AG04450 (cell line): Measurements from ENCODE around the gene ADAMTS15. TPM values are rescaled to one million over a fixed set of nuclear protein-coding genes. Genes with fewer than 3 reads are reported as not detected.

Experiments
- CTCF ChIA-PET: fragments of 300-600, 350-600 bp; formaldehyde crosslinking; extraction: SDS; loops from one replicate; lab custom pipeline; 2022; ENCODE audit warnings: antibody characterized with exemption, inconsistent platforms; lab: Charles Lee
- POLR2A ChIA-PET: fragments of 350-600 bp; formaldehyde crosslinking; extraction: SDS; loops from one replicate; lab custom pipeline; 2021; ENCODE audit warnings: antibody characterized with exemption, inconsistent platforms; lab: Yijun Ruan, JAX
- DNase-seq: peaks from one replicate; pipeline ENCODE4 v3.0.0-alpha.2; 2011; ENCODE audit warnings: low read depth, low spot score
- H3K27ac ChIP-seq: one replicate; pipeline ENCODE4 v1.5.1; 2012; ENCODE audit warnings: low read depth, low read length, control low read depth
- H3K27me3 ChIP-seq: one replicate; pipeline ENCODE4 v1.6.0; 2012; ENCODE audit warnings: low read length; ENCODE audit not compliant: control insufficient read depth, insufficient read depth
- H3K4me3 ChIP-seq: 2 replicates; pipeline ENCODE4 v1.5.1; 2011; ENCODE audit warnings: mild to moderate bottlenecking, low read depth, low read length, control low read depth
- H3K9me3 ChIP-seq: 2 replicates; pipeline ENCODE4 v1.5.1; 2012; ENCODE audit warnings: low read length; ENCODE audit not compliant: control insufficient read depth, insufficient read depth
- CTCF ChIP-seq: IDR thresholded peaks from 2 replicates; pipeline ENCODE4 v1.5.1; 2011; ENCODE audit warnings: low read depth, low read length, control low read depth, inconsistent platforms
- polyA plus RNA-seq: library from polyadenylated mRNA; depleted of rRNA; stranded (reverse); fragments of >200 nt; gene quantifications from 2 replicates; pipeline ENCODE4 v1.2.3, GENCODE V29; 2011

Gene ADAMTS15
- polyA plus RNA-seq, 1 experiment, result 5.8 TPM

GRCh38 chr11:130518164-130518680, 69.8 kb downstream of the ADAMTS15 start:
- no peak for DNase-seq
- Histone ChIP-seq H3K27ac (no peak overlapping the region), H3K27me3 (no peaks in the 10 kb centered on the region), H3K9me3 (no peaks in the 10 kb centered on the region), H3K4me3 (no peak overlapping the region)
- CTCF ChIA-PET, result no interaction called here
- POLR2A ChIA-PET, result interaction anchor here (0.6 kb wide), 1 partner anchor 263 kb away, joined by 3 read pairs; no protein-coding TSS in a partner anchor
- TF ChIP-seq CTCF, result no peak

DNA sequence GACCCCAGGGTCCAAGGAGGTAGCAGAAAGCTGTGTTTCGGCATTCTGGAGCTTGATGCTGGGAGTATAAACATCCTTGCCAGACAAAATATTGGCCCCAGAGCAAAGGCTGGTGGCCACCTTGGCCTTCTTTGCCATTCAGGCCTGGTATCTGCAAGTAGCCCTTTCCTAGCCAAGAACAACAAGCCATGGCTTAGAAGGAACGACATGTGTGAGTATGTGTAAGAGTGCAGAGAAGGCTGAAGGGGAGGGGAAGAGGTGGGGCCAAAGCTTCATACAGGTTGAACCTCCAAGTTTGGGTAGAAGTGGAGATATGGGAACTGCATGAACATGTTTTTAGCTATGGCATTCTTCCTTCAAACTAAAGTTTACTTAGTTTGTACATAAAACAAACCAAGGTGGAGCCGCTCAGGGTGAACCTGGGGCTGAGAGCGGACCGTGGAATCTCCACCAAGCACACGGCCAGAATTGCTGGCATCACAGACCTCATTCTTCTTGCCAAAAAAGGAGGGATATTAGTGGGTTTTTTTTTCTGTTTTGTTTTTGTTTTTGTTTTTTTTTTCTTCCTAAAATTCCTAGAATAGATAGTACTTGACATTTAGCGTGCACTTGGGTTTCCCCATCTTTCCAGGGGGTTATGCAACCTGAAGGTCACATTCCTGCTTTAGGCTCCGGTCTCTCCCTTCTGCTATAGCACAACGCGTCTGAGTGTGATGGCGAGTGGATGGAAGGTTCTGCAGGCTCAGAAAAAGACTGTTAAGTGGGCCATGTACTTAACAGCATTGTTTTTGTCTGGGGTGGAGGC, 70.9 kb downstream of the ADAMTS15 start:
- ChIA-PET CTCF (no interaction called here), POLR2A (no interaction called here)
- H3K27ac ChIP-seq, result no peak overlapping the region
- DNase-seq, result no peak
- H3K4me3 ChIP-seq, result no peak overlapping the region
- no peaks in the 10 kb centered on the region for H3K9me3 ChIP-seq
- TF ChIP-seq CTCF, result no peak
- no peaks in the 10 kb centered on the region for H3K27me3 ChIP-seq

GRCh38 chr11:130520271-130520671, 71.8 kb downstream of the ADAMTS15 start:
- ChIA-PET CTCF (interaction anchor here (0.6 kb wide), 1 partner anchor 377 kb away, joined by 3 read pairs; no protein-coding TSS in a partner anchor), POLR2A (no interaction called here)
- no peak for TF ChIP-seq CTCF
- H3K9me3 ChIP-seq, result no peaks in the 10 kb centered on the region
- H3K27me3 ChIP-seq, result no peaks in the 10 kb centered on the region
- no peak overlapping the region for H3K4me3 ChIP-seq
- DNase-seq, result no peak
- no peak overlapping the region for H3K27ac ChIP-seq

DNA sequence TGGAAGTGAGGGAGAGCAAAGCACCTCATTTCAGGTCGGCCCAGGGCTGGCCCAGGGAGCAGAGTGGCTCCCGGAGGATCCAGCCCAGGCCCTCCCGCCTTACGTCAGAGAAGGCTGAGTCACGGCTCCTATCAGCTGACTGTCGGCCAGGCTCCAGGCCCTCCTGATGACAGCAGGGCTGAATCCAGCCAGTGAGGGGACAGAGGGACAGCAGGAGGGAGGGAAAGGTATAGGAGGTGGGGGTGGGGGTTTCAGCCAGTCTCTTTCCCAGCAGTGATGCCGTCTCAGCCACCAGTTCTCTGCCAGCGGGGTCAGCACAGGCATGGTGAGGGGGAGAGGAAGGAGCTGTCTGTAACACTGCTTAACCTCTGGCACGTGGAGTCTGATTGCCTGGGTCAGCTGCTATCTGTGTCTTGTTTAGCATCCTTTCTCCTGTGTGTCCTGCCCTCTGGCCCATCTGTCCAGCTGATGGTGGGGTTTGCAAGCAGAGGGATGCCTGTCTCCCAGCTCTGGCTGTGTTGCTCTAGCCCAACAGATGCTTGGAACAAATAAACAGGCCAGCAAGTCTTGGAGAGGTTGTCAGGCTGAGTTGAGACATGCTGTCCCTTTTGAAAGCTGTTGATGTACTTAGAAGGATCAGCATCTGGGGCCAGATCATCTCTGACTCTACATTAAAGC, 74.0 kb downstream of the ADAMTS15 start:
- Histone ChIP-seq H3K27ac (peak overlapping the region; percentile 88), H3K4me3 (no peak overlapping the region), H3K9me3 (no peaks in the 10 kb centered on the region), H3K27me3 (no peaks in the 10 kb centered on the region)
- ChIA-PET POLR2A (interaction anchor here (0.6 to 1.3 kb wide), 4 partner anchors 12 to 131 kb away, joined by 3 to 6 read pairs (median 4); no protein-coding TSS in a partner anchor), CTCF (interaction anchor here (1.3 to 1.4 kb wide), 2 partner anchors 339 to 340 kb away, joined by 5 read pairs; no protein-coding TSS in a partner anchor)
- TF ChIP-seq CTCF, result no peak
- DNase-seq, result peak; percentile 84
